Endothelial cell of umbilical vein (primary cell): ENCODE measurements around the gene ZDHHC14. TPM values are rescaled to one million over a fixed set of nuclear protein-coding genes. Genes with fewer than 3 reads are reported as not detected.

ENCODE experiments used
- BruUV-seq: library from RNA; stranded (reverse); fragments of 400-500 nt; replicated peaks from 2 replicates; lab custom pipeline; 2021; lab: Mats Ljungman, UMichigan
- CTCF ChIA-PET: fragments of 300-600, 350-600 bp; sonication (Branson Sonifier 250); formaldehyde crosslinking; loops from one replicate; lab custom pipeline; 2021; ENCODE audit warnings: antibody characterized with exemption, inconsistent platforms; lab: Charles Lee
- POLR2A ChIA-PET: fragments of 300-600, 350-600 bp; sonication (Branson Sonifier 250); formaldehyde crosslinking; loops from one replicate; lab custom pipeline; 2021; ENCODE audit warnings: antibody characterized with exemption, inconsistent platforms; lab: Charles Lee
- DNase-seq: peaks from one replicate; pipeline ENCODE4 v3.0.0-alpha.2; 2011; ENCODE audit warnings: low read depth, low spot score
- FAIRE-seq: peaks from 2 replicates; lab custom pipeline; 2011; peaks lifted over from hg19 to GRCh38; lab: Jason Lieb, UNC
- H2AFZ ChIP-seq: 2 replicates; pipeline ENCODE4 v1.6.0; 2012; ENCODE audit warnings: low read depth, low read length, control low read depth, inconsistent platforms
- H3K27ac ChIP-seq: 2 replicates; pipeline ENCODE4 v1.5.1; 2011; ENCODE audit warnings: low read depth, mild to moderate bottlenecking, control low read depth, low read length, moderate library complexity; ENCODE audit not compliant: insufficient read depth
- H3K27me3 ChIP-seq, 2 experiments: 2 replicates each; pipeline versions ENCODE4 v1.6.0 to v1.6.1; 2011; ENCODE audit warnings: low read length in 2 of 2, mixed read lengths in 1 of 2; ENCODE audit not compliant: control insufficient read depth in 2 of 2, insufficient read depth in 2 of 2
- H3K36me3 ChIP-seq, 2 experiments: 2 replicates in 1 of 2; 3 replicates in 1 of 2; pipeline ENCODE4 v1.5.1; 2011; ENCODE audit warnings: low read length in 2 of 2, mild to moderate bottlenecking in 1 of 2, moderate library complexity in 1 of 2; ENCODE audit not compliant: control insufficient read depth in 2 of 2, insufficient read depth in 2 of 2; ENCODE audit errors: extremely low read depth in 1 of 2
- H3K4me1 ChIP-seq: 3 replicates; pipeline ENCODE4 v1.5.1; 2011; ENCODE audit warnings: mild to moderate bottlenecking, low read length; ENCODE audit not compliant: control insufficient read depth, insufficient read depth; ENCODE audit errors: extremely low read depth
- H3K4me2 ChIP-seq: 2 replicates; pipeline ENCODE4 v1.6.1; 2011; ENCODE audit warnings: low read length, control low read depth, mixed read lengths; ENCODE audit not compliant: insufficient read depth
- H3K4me3 ChIP-seq, 3 experiments: fragments of 200-600 bp in 1 of 3; sonication (generic), shearing (Covaris generic) in 1 of 3; replicated peaks in 1 of 3; 2 replicates each; pipeline ENCODE4 v1.5.1; 2011 to 2016; ENCODE audit warnings: control low read depth in 3 of 3, low read length in 3 of 3, mild to moderate bottlenecking in 2 of 3, inconsistent platforms in 1 of 3, low read depth in 1 of 3, moderate library complexity in 1 of 3; ENCODE audit not compliant: insufficient read depth in 1 of 3
- H3K79me2 ChIP-seq: 2 replicates; pipeline ENCODE4 v1.6.0; 2012; ENCODE audit warnings: low read length, inconsistent platforms; ENCODE audit not compliant: control insufficient read depth, insufficient read depth
- H3K9ac ChIP-seq: replicated peaks from 2 replicates; pipeline ENCODE3; 2011; ENCODE audit warnings: low read length, control low read depth; ENCODE audit not compliant: insufficient read depth; ENCODE audit errors: extremely low read depth
- H3K9me1 ChIP-seq: replicated peaks from 3 replicates; pipeline ENCODE4 v1.6.0; 2011; ENCODE audit warnings: mild to moderate bottlenecking, low read length; ENCODE audit not compliant: control insufficient read depth, insufficient read depth; ENCODE audit errors: extremely low read depth
- H3K9me3 ChIP-seq: replicated peaks from 2 replicates; pipeline ENCODE4 v1.5.1; 2012; ENCODE audit warnings: low read length, inconsistent platforms; ENCODE audit not compliant: control insufficient read depth, insufficient read depth
- H4K20me1 ChIP-seq: replicated peaks from 2 replicates; pipeline ENCODE3; 2011; ENCODE audit warnings: mild to moderate bottlenecking, low read length; ENCODE audit not compliant: control insufficient read depth, insufficient read depth; ENCODE audit errors: extremely low read depth
- CTCF ChIP-seq, 2 donors: IDR thresholded peaks; 1 replicate in 1 of 2; 2 replicates in 1 of 2; pipeline ENCODE4 v1.5.1; 2011; ENCODE audit warnings: low read length in 2 of 2, mild to moderate bottlenecking in 2 of 2, moderate library complexity in 2 of 2, control low read depth in 1 of 2, inconsistent platforms in 1 of 2, low read depth in 1 of 2; ENCODE audit not compliant: insufficient read depth in 1 of 2; ENCODE audit errors: extremely low read depth in 1 of 2
- EZH2 ChIP-seq: IDR thresholded peaks from 2 replicates; pipeline ENCODE4 v1.6.1; 2012; ENCODE audit warnings: borderline replicate concordance, low read depth, mild to moderate bottlenecking, moderate library complexity, low read length, inconsistent platforms; ENCODE audit not compliant: severe bottlenecking
- FOS ChIP-seq: IDR thresholded peaks from 2 replicates; pipeline ENCODE4 v1.6.1; 2011; ENCODE audit warnings: mild to moderate bottlenecking, low read length, moderate library complexity, borderline replicate concordance; ENCODE audit not compliant: insufficient read depth
- GATA2 ChIP-seq: IDR thresholded peaks from 2 replicates; pipeline ENCODE4 v1.7.0; 2011; ENCODE audit warnings: low read depth, mild to moderate bottlenecking, moderate library complexity, mixed read lengths, low read length; ENCODE audit not compliant: insufficient read length, insufficient read depth
- MYC ChIP-seq: IDR thresholded peaks from one replicate; pipeline ENCODE4 v1.6.1; 2011; ENCODE audit warnings: mild to moderate bottlenecking, low read depth, low read length
- POLR2AphosphoS5 ChIP-seq: IDR thresholded peaks from 2 replicates; pipeline ENCODE4 v1.6.1; 2012; ENCODE audit warnings: low read depth, mild to moderate bottlenecking, control low read depth, low read length, moderate library complexity; ENCODE audit not compliant: insufficient read depth
- dilution Hi-C: fragments of 300-500 bp; cut with MboI; formaldehyde crosslinking; loops from one replicate; pipeline ENCODE4 v1.15.0; 2019; ENCODE audit warnings: low sequenced_read_pairs; ENCODE audit not compliant: extremely low pct_ligation_motif_present
- intact Hi-C: fragments of 100-400 bp; cut with micrococcal nuclease; formaldehyde crosslinking; loops from one replicate; pipeline ENCODE4 v1.10.0; 2022
- polyA plus RNA-seq, 4 experiments: library from polyadenylated mRNA; depleted of rRNA in 3 of 4; stranded (reverse) in 3 of 4; unstranded in 1 of 4; fragments of >200 nt; gene quantifications; 2 replicates each; pipeline versions ENCODE4 v1.2.1 to v1.2.3, GENCODE V29; 2011 to 2012; ENCODE audit warnings: missing spikeins in 1 of 4
- total RNA-seq: library from RNA; stranded (reverse); gene quantifications from 2 replicates; pipeline ENCODE4 v1.2.3, GENCODE V29; 2021
- TF ChIP-seq, protein P1 (sequence below): IDR thresholded peaks from 2 replicates; pipeline ENCODE4 v1.6.1; 2011; ENCODE audit not compliant: insufficient read depth, insufficient read length

The ZDHHC14 gene
- total and polyA plus RNA-seq, 2 donors (not counting 3 experiments of a cell fraction or from before 2014, with no cell fraction given) = 23.0 to 25.6 TPM

DNA sequence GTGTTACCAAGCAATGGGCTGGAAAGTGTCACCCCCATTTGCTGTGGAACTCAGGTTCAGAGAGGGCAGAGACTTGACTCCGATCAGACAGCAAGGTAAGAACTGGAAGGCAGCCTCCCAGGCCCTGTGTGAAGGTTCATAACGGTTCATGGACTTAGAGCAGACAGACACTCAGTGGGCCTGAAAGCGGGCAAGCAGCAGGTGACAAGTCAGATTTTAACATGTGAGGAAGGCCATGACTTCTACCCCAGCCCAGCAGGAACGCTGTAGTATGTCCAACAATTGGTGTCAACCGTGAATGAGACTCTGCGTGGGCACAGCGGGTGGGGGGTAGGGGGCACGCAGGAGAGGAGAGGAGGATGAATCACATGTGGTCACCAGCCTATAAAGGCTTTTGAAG, 224.5 kb downstream of the ZDHHC14 start:
- H3K27ac ChIP-seq = no peak overlapping the region
- no peak overlapping the region for H3K9ac ChIP-seq
- H3K27me3 ChIP-seq = no peaks in the 10 kb centered on the region
- H3K4me1 ChIP-seq = no peaks in the 10 kb centered on the region
- no peak overlapping the region for H3K4me2 ChIP-seq
- no peak overlapping the region for H3K4me3 ChIP-seq
- BruUV-seq = no TSS peak
- dilution Hi-C loops (no loop called here), intact Hi-C loops (no loop called here)
- CTCF ChIA-PET = no interaction called here
- DNase-seq = no peak
- FAIRE-seq = no peak
- peaks cover 0 to 4% of the 10 kb centered on the region in 2 experiments for H3K36me3 ChIP-seq
- POLR2A ChIA-PET = no interaction called here
- H3K79me2 ChIP-seq = no peaks in the 10 kb centered on the region
- no peaks in the 10 kb centered on the region for H3K9me1 ChIP-seq
- H4K20me1 ChIP-seq = no peaks in the 10 kb centered on the region
- no peak overlapping the region for H2AFZ ChIP-seq
- no peaks in the 10 kb centered on the region for H3K9me3 ChIP-seq
- TF ChIP-seq GATA2 (no peak), MYC (no peak), FOS (no peak), EZH2 (no peak), POLR2AphosphoS5 (no peak), CTCF (IDR thresholded peaks at IDR 0.05; ENCODE audit: extremely low read depth in 1 of 2, insufficient read depth in 1 of 2, low read depth in 1 of 2, low read length in 2 of 2) (no peak)
- TF ChIP-seq, protein P1, sequence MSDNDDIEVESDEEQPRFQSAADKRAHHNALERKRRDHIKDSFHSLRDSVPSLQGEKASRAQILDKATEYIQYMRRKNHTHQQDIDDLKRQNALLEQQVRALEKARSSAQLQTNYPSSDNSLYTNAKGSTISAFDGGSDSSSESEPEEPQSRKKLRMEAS = no peak
